Neutrophil (primary cell): ENCODE results near the gene SLC25A41.

Experiments used
- H3K27ac ChIP-seq: fragments of 200-600 bp; sonication (generic); 2 replicates; pipeline ENCODE4 v1.5.1; 2016; ENCODE audit warnings: mild to moderate bottlenecking, moderate library complexity
- H3K27me3 ChIP-seq: fragments of 200-600 bp; sonication (generic); 2 replicates; pipeline ENCODE4 v1.6.0; 2016; ENCODE audit warnings: mild to moderate bottlenecking
- H3K36me3 ChIP-seq: fragments of 200-600 bp; sonication (generic); 2 replicates; pipeline ENCODE4 v1.5.1; 2017
- H3K4me1 ChIP-seq, 2 experiments: fragments of 200-600 bp in 1 of 2; sonication (generic) in 1 of 2; 1 replicate in 1 of 2; 2 replicates in 1 of 2; pipeline versions ENCODE4 v1.5.1 to v1.6.1; 2013 to 2016; ENCODE audit warnings: low read depth in 1 of 2, low read length in 1 of 2, mild to moderate bottlenecking in 1 of 2, moderate library complexity in 1 of 2; ENCODE audit not compliant: control insufficient read depth in 1 of 2, insufficient read depth in 1 of 2
- H3K4me3 ChIP-seq, 2 experiments: fragments of 200-600 bp in 1 of 2; sonication (generic) in 1 of 2; 1 replicate in 1 of 2; 2 replicates in 1 of 2; pipeline ENCODE4 v1.5.1; 2013 to 2016; ENCODE audit warnings: low read depth in 1 of 2, low read length in 1 of 2, mild to moderate bottlenecking in 1 of 2, moderate library complexity in 1 of 2
- H3K9me3 ChIP-seq: fragments of 200-600 bp; sonication (generic); 2 replicates; pipeline ENCODE4 v1.5.1; 2016
- TF ChIP-seq, protein P1 (sequence below): fragments of 200-600 bp; sonication (generic); IDR thresholded peaks from 2 replicates; pipeline ENCODE4 v1.5.1; 2016; ENCODE audit warnings: antibody characterized with exemption

Gene SLC25A41

DNA sequence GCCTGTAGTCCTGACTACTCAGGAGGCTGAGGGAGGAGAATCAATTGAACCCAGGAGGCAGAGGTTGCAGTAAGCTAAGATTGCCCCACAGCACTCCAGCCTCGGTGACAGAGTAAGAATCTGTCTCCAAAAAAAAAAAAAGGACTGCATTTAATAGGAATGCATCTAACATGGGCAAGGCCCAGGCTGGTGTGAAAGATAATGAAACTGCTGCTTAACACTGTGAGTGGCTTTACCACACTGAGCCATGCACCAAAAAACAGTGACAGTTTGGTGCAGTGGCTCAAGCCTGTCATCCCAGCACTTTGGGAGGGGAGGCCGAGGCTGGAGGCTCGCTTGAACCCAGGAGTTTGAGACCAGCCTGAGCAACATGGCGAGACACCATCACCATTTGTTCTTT, 49.2 kb downstream of the SLC25A41 start:
- Histone ChIP-seq H3K36me3 (peaks cover 99% of the 10 kb centered on the region), H3K4me3 (no peak overlapping the region), H3K9me3 (no peaks in the 10 kb centered on the region), H3K4me1 (no peaks in the 10 kb centered on the region), H3K27ac (no peak overlapping the region), H3K27me3 (no peaks in the 10 kb centered on the region)
- TF ChIP-seq, protein P1, sequence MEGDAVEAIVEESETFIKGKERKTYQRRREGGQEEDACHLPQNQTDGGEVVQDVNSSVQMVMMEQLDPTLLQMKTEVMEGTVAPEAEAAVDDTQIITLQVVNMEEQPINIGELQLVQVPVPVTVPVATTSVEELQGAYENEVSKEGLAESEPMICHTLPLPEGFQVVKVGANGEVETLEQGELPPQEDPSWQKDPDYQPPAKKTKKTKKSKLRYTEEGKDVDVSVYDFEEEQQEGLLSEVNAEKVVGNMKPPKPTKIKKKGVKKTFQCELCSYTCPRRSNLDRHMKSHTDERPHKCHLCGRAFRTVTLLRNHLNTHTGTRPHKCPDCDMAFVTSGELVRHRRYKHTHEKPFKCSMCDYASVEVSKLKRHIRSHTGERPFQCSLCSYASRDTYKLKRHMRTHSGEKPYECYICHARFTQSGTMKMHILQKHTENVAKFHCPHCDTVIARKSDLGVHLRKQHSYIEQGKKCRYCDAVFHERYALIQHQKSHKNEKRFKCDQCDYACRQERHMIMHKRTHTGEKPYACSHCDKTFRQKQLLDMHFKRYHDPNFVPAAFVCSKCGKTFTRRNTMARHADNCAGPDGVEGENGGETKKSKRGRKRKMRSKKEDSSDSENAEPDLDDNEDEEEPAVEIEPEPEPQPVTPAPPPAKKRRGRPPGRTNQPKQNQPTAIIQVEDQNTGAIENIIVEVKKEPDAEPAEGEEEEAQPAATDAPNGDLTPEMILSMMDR = no peak

DNA sequence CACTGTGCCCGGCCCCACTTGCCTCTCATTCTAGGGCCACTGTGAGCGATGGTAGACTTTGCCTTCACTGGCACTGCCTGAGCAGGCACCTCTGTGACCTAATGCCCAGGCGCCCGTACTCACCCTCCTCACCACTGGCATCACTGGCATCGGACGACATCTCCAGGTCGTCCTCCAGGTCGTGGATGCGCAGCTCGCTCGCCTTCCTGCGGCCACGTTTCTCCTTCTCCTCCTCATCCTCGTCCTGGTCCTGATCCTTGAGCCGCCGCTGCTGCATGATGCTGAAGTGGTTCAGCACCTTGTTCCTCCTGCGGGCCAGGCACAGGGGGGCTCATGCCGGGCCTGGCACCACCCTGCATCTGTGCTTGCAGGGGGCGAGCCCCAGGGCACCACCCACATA, 50.4 kb downstream of the SLC25A41 start:
- no peaks in the 10 kb centered on the region for H3K27me3 ChIP-seq
- H3K36me3 ChIP-seq = peaks cover 99% of the 10 kb centered on the region
- no peak overlapping the region for H3K27ac ChIP-seq
- no peak overlapping the region for H3K4me3 ChIP-seq
- no peaks in the 10 kb centered on the region for H3K9me3 ChIP-seq
- TF ChIP-seq, protein P1 = no peak
- no peaks in the 10 kb centered on the region for H3K4me1 ChIP-seq

DNA sequence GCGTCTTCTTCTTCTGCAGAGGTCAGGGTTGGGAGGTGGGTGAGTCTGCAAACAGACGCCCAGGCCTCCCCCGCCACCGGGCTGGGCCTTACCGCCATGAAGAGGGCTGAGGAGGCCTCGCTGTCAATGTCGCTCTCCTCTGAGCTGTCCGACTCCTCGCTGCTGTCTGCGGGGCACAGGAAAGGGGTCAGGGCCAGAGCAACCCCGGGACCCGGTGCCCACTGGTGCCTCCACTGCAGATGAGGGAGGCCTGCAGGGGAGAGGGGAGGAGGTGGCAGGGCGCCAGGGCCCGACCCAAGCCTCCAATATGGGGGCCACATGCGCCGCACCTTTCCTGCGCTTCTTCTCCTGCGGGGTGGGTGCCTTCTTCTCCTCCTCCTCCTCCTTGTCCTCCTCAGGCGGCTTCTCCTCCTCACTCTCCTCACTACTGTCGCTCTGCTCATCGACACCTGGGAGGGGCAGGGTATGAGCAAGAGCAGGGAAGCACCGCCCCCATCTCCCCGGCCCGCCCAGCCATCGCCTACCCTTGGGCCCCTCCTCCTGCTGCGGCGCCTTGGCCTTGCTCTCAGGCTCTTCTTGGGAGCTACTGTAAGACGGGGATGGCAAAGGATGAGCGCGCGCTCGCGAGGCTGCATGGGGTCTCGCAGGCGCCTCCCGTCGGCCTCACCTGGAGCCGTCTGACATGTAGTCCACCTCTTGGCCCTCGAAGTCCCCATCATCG, 52.4 kb downstream of the SLC25A41 start:
- H3K9me3 ChIP-seq = no peaks in the 10 kb centered on the region
- TF ChIP-seq, protein P1 = no peak
- H3K36me3 ChIP-seq = peaks cover 82% of the 10 kb centered on the region
- no peak overlapping the region for H3K27ac ChIP-seq
- no peaks in the 10 kb centered on the region for H3K27me3 ChIP-seq
- no peaks in the 10 kb centered on the region for H3K4me1 ChIP-seq
- no peak overlapping the region for H3K4me3 ChIP-seq

DNA sequence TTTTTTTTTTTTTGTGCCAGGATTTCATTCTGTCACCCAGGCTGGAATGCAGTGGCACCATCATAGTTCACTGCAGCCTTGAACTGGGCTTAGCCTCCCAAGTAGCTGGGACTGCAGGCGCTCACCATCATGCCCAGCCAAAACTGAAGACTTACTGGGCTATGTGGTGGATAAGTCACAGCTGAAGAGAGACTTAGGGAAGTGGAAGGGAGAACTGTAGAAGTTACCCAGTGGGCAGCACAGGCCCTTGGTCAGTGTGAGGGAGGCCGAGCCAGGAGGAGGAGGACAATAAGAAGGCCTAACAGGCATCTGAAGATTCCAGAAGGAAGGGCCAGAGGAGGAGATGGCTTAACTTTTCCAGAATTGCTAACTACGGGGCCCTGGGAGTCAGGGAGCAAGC, 53.8 kb downstream of the SLC25A41 start:
- Histone ChIP-seq H3K4me3 (no peak overlapping the region), H3K36me3 (peaks cover 68% of the 10 kb centered on the region), H3K27me3 (no peaks in the 10 kb centered on the region), H3K27ac (no peak overlapping the region), H3K4me1 (no peaks in the 10 kb centered on the region), H3K9me3 (no peaks in the 10 kb centered on the region)
- TF ChIP-seq, protein P1 = no peak

DNA sequence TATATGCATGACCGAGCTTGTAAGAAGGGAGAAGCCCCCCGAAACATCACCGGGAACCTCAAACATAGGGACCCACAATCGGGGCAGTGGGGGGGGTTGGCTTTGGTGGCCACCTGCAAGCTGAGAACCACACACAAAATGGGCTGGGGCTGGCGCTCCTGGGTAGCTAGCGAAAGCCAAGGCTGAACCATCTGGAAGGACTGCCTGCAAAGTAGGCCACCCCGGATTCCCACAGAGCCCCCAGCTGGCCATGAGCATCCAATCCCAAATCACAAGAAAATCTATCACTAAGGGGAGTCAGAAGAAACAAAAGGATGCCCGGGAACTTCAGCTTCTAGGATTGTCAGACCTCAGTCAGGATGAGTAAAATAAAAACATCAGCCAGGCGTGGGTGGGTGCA, 55.1 kb downstream of the SLC25A41 start:
- Histone ChIP-seq H3K4me3 (no peak overlapping the region), H3K36me3 (peaks cover 56% of the 10 kb centered on the region), H3K4me1 (peaks cover 4 to 5% of the 10 kb centered on the region in 2 experiments), H3K9me3 (no peaks in the 10 kb centered on the region), H3K27ac (no peak overlapping the region), H3K27me3 (no peaks in the 10 kb centered on the region)
- TF ChIP-seq, protein P1 = no peak
